IMR-90 (cell line): ENCODE measurements around the gene PLXNB1. TPM values are rescaled to one million over a fixed set of nuclear protein-coding genes. Genes with fewer than 3 reads are reported as not detected.

Source experiments
- ATAC-seq: fragments of 200-7000 bp; cut with Tn5 transposase; 2 replicates; pipeline ENCODE4 v1.9.1; 2020; ENCODE audit warnings: low read depth, mild to moderate bottlenecking, moderate library complexity
- BruUV-seq: library from RNA; stranded (reverse); fragments of 400-500 nt; replicated peaks from 2 replicates; lab custom pipeline; 2021; lab: Mats Ljungman, UMichigan
- CTCF ChIA-PET: fragments of 300-600 bp; formaldehyde crosslinking; extraction: SDS; loops from one replicate; lab custom pipeline; 2021; ENCODE audit warnings: antibody characterized with exemption; lab: Yijun Ruan, JAX
- POLR2A ChIA-PET: fragments of 300-600 bp; sonication (Branson Sonifier 250); formaldehyde crosslinking; loops from one replicate; lab custom pipeline; 2022; ENCODE audit warnings: antibody characterized with exemption; ENCODE audit not compliant: unreplicated experiment; lab: Charles Lee
- DNase-seq: peaks from one replicate; pipeline ENCODE4 v3.0.0; 2013
- H2AFZ ChIP-seq: replicated peaks from 2 replicates; pipeline ENCODE3; 2013; ENCODE audit warnings: low read length, mild to moderate bottlenecking; ENCODE audit not compliant: poor library complexity
- H2AK5ac ChIP-seq: 2 replicates; pipeline ENCODE4 v1.6.1; 2013; ENCODE audit warnings: low read depth, low read length, inconsistent platforms
- H2AK9ac ChIP-seq: replicated peaks from 2 replicates; pipeline ENCODE3; 2013; ENCODE audit warnings: mild to moderate bottlenecking, low read depth, low read length, moderate library complexity; ENCODE audit not compliant: poor library complexity
- H2BK120ac ChIP-seq: 2 replicates; pipeline ENCODE4 v1.6.1; 2013; ENCODE audit warnings: low read depth, low read length, inconsistent platforms
- H2BK15ac ChIP-seq: 3 replicates; pipeline ENCODE4 v1.6.1; 2013; ENCODE audit warnings: low read depth, low read length, inconsistent platforms
- H2BK20ac ChIP-seq: 2 replicates; pipeline ENCODE4 v1.6.1; 2013; ENCODE audit warnings: low read depth, mild to moderate bottlenecking, inconsistent platforms, low read length, moderate library complexity
- H2BK5ac ChIP-seq: 2 replicates; pipeline ENCODE4 v1.6.1; 2013; ENCODE audit warnings: mild to moderate bottlenecking, low read depth, low read length, inconsistent platforms; ENCODE audit not compliant: poor library complexity, severe bottlenecking
- H3K14ac ChIP-seq: replicated peaks from 2 replicates; pipeline ENCODE4 v1.6.1; 2013; ENCODE audit warnings: low read depth, low read length, inconsistent platforms
- H3K18ac ChIP-seq: 2 replicates; pipeline ENCODE4 v1.6.1; 2013; ENCODE audit warnings: low read depth, low read length, control low read depth
- H3K23ac ChIP-seq: 2 replicates; pipeline ENCODE4 v1.6.1; 2013; ENCODE audit warnings: low read depth, low read length, inconsistent platforms
- H3K27ac ChIP-seq: 2 replicates; pipeline ENCODE4 v1.5.1; 2013; ENCODE audit warnings: mild to moderate bottlenecking, control low read depth, low read length; ENCODE audit not compliant: insufficient read depth
- H3K27me3 ChIP-seq: 2 replicates; pipeline ENCODE4 v1.6.1; 2013; ENCODE audit warnings: low read length; ENCODE audit not compliant: control insufficient read depth, insufficient read depth
- H3K36me3 ChIP-seq: 2 replicates; pipeline ENCODE4 v1.6.1; 2013; ENCODE audit warnings: low read length, mixed read lengths; ENCODE audit not compliant: control insufficient read depth, insufficient read depth
- H3K4ac ChIP-seq: 2 replicates; pipeline ENCODE4 v1.6.1; 2013; ENCODE audit warnings: low read depth, low read length, inconsistent platforms
- H3K4me1 ChIP-seq: 2 replicates; pipeline ENCODE4 v1.6.1; 2013; ENCODE audit warnings: low read length, mixed read lengths; ENCODE audit not compliant: control insufficient read depth, insufficient read depth
- H3K4me2 ChIP-seq: 2 replicates; pipeline ENCODE4 v1.6.1; 2013; ENCODE audit warnings: low read depth, mild to moderate bottlenecking, control low read depth, low read length, moderate library complexity
- H3K4me3 ChIP-seq: 2 replicates; pipeline ENCODE4 v1.5.1; 2013; ENCODE audit warnings: low read depth, mild to moderate bottlenecking, control low read depth, low read length, moderate library complexity; ENCODE audit not compliant: insufficient read depth
- H3K56ac ChIP-seq: 2 replicates; pipeline ENCODE4 v1.6.1; 2013; ENCODE audit warnings: low read length, inconsistent platforms; ENCODE audit not compliant: insufficient read depth; ENCODE audit errors: extremely low read depth
- H3K79me1 ChIP-seq, 2 experiments: 2 replicates each; pipeline ENCODE4 v1.6.1; 2013; ENCODE audit warnings: low read length in 2 of 2, inconsistent platforms in 1 of 2, low read depth in 1 of 2
- H3K9ac ChIP-seq: 2 replicates; pipeline ENCODE4 v1.6.1; 2013; ENCODE audit warnings: low read depth, low read length, control low read depth
- H3K9me1 ChIP-seq: 2 replicates; pipeline ENCODE4 v1.6.1; 2013; ENCODE audit warnings: low read length, inconsistent platforms; ENCODE audit not compliant: insufficient read depth
- H3K9me3 ChIP-seq: 2 replicates; pipeline ENCODE4 v1.6.1; 2013; ENCODE audit warnings: low read length; ENCODE audit not compliant: control insufficient read depth, insufficient read depth
- H4K20me1 ChIP-seq: 2 replicates; pipeline ENCODE4 v1.6.1; 2013; ENCODE audit warnings: low read length, inconsistent platforms; ENCODE audit not compliant: insufficient read depth
- H4K5ac ChIP-seq: 2 replicates; pipeline ENCODE4 v1.6.1; 2013; ENCODE audit warnings: mild to moderate bottlenecking, low read depth, low read length, control low read depth
- H4K8ac ChIP-seq, 2 experiments: 2 replicates each; pipeline ENCODE4 v1.6.1; 2013; ENCODE audit warnings: low read depth in 2 of 2, low read length in 2 of 2, control low read depth in 1 of 2, inconsistent platforms in 1 of 2
- H4K91ac ChIP-seq: 2 replicates; pipeline ENCODE4 v1.6.1; 2013; ENCODE audit warnings: low read depth, low read length, inconsistent platforms; ENCODE audit not compliant: insufficient read depth
- BHLHE40 ChIP-seq: fragments of 150-350 bp; IDR thresholded peaks from 2 replicates; pipeline ENCODE4 v1.6.1; 2016; ENCODE audit warnings: mild to moderate bottlenecking, low read depth, low read length
- CEBPB ChIP-seq: IDR thresholded peaks from 2 replicates; pipeline ENCODE4 v1.6.1; 2012; ENCODE audit warnings: low read depth, low read length, improper control_type of control experiment
- CHD1 ChIP-seq: IDR thresholded peaks from 2 replicates; pipeline ENCODE4 v1.6.1; 2012; ENCODE audit warnings: low read depth, low read length, improper control_type of control experiment
- CTCF ChIP-seq: conservative IDR thresholded peaks from 2 replicates; pipeline ENCODE4 v1.5.1; 2012; ENCODE audit warnings: mild to moderate bottlenecking, low read depth, low read length, improper control_type of control experiment
- FOS ChIP-seq: fragments of 150-350 bp; IDR thresholded peaks from 2 replicates; pipeline ENCODE4 v1.6.1; 2016; ENCODE audit warnings: low read depth, low read length
- MXI1 ChIP-seq: IDR thresholded peaks from 2 replicates; pipeline ENCODE4 v1.6.1; 2012; ENCODE audit warnings: low read depth, mild to moderate bottlenecking, low read length, moderate library complexity, borderline replicate concordance
- NFE2L2 ChIP-seq: fragments of 150-350 bp; IDR thresholded peaks from 2 replicates; pipeline ENCODE4 v1.6.1; 2016; ENCODE audit warnings: low read depth, mild to moderate bottlenecking, low read length
- POLR2A ChIP-seq: IDR thresholded peaks from 2 replicates; pipeline ENCODE4 v1.6.1; 2012; ENCODE audit warnings: mild to moderate bottlenecking, low read depth, low read length
- RAD21 ChIP-seq: IDR thresholded peaks from 2 replicates; pipeline ENCODE4 v1.6.1; 2012; ENCODE audit warnings: low read length, improper control_type of control experiment
- RCOR1 ChIP-seq: IDR thresholded peaks from 2 replicates; pipeline ENCODE4 v1.6.1; 2012; ENCODE audit warnings: mild to moderate bottlenecking, low read length, improper control_type of control experiment; ENCODE audit not compliant: insufficient replicate concordance
- RFX5 ChIP-seq: IDR thresholded peaks from 2 replicates; pipeline ENCODE4 v1.8.0; 2012; ENCODE audit warnings: low read depth, mild to moderate bottlenecking, low read length, moderate library complexity
- WGBS, 2 experiments: methylation state at CpG; one replicate each; pipeline versions ENCODE4 v1.1.5 to v1.1.7; 2013; ENCODE audit warnings: missing lambda C conversion rate in 2 of 2; ENCODE audit not compliant: insufficient read length in 1 of 2; ENCODE audit errors: extremely low coverage in 2 of 2; 5-methylcytosine and 5-hydroxymethylcytosine counted together
- dilution Hi-C: fragments of 300-500 bp; cut with HindIII; formaldehyde crosslinking; loops from one replicate; pipeline ENCODE4 v1.14.3; 2018; ENCODE audit warnings: low sequenced_read_pairs; ENCODE audit not compliant: unreplicated experiment
- in situ Hi-C: fragments of 300-500 bp; cut with MboI; formaldehyde crosslinking; loops from 3 replicates; pipeline ENCODE4 v1.14.3; 2019; ENCODE audit warnings: low sequenced_read_pairs, inconsistent platforms, mixed read lengths
- intact Hi-C: fragments of 100-400 bp; cut with micrococcal nuclease; formaldehyde crosslinking; loops from 2 replicates; pipeline ENCODE4 v1.10.0; 2022
- polyA plus RNA-seq, 3 experiments: library from polyadenylated mRNA; depleted of rRNA; stranded (reverse); fragments of >200 nt; gene quantifications; 2 replicates each; pipeline ENCODE4 v1.2.3, GENCODE V29; 2012; ENCODE audit warnings: low replicate concordance in 1 of 3
- total RNA-seq: library from RNA; depleted of rRNA; stranded (reverse); fragments of >200 nt; gene quantifications from 2 replicates; pipeline ENCODE4 v1.2.3, GENCODE V29; 2012
- TF ChIP-seq, protein P1 (sequence below): fragments of 150-350 bp; IDR thresholded peaks from 2 replicates; pipeline ENCODE4 v1.6.1; 2016; ENCODE audit warnings: low read depth, mild to moderate bottlenecking, low read length, moderate library complexity, borderline replicate concordance
- TF ChIP-seq, protein P2 (sequence below): fragments of 150-350 bp; IDR thresholded peaks from 2 replicates; pipeline ENCODE4 v1.6.1; 2017; ENCODE audit warnings: mild to moderate bottlenecking, antibody characterized with exemption, low read length, low read depth

Gene PLXNB1
- total and polyA plus RNA-seq, 2 of the 4 experiments (the other 2 are of a cell fraction), result 5.2 to 25.3 TPM

- H3K56ac ChIP-seq, result no peak overlapping the region
- no peaks in the 10 kb centered on the region for H3K9me1 ChIP-seq
- no peak overlapping the region for H2AFZ ChIP-seq
- H2AK9ac ChIP-seq, result no peak overlapping the region
- TF ChIP-seq RCOR1 (no peak), CTCF (no peak), BHLHE40 (no peak), POLR2A (no peak), NFE2L2 (no peak), RFX5 (no peak), MXI1 (no peak), CHD1 (no peak), FOS (no peak), CEBPB (no peak), RAD21 (no peak)
- TF ChIP-seq, protein P1, sequence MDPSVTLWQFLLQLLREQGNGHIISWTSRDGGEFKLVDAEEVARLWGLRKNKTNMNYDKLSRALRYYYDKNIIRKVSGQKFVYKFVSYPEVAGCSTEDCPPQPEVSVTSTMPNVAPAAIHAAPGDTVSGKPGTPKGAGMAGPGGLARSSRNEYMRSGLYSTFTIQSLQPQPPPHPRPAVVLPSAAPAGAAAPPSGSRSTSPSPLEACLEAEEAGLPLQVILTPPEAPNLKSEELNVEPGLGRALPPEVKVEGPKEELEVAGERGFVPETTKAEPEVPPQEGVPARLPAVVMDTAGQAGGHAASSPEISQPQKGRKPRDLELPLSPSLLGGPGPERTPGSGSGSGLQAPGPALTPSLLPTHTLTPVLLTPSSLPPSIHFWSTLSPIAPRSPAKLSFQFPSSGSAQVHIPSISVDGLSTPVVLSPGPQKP, result no peak
- TF ChIP-seq, protein P2, sequence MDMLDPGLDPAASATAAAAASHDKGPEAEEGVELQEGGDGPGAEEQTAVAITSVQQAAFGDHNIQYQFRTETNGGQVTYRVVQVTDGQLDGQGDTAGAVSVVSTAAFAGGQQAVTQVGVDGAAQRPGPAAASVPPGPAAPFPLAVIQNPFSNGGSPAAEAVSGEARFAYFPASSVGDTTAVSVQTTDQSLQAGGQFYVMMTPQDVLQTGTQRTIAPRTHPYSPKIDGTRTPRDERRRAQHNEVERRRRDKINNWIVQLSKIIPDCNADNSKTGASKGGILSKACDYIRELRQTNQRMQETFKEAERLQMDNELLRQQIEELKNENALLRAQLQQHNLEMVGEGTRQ, result no peak
- H3K9ac ChIP-seq, result no peak overlapping the region
- intact Hi-C loops, result no loop called here
- no peak overlapping the region for H4K91ac ChIP-seq
- ChIA-PET CTCF (interaction anchor here (1.3 kb wide), 1 partner anchor 17 kb away, joined by 4 read pairs; no protein-coding TSS in a partner anchor), POLR2A (no interaction called here)
- H4K8ac ChIP-seq, result no peak overlapping the region
- H2BK15ac ChIP-seq, result no peak overlapping the region
- no peak overlapping the region for H3K4ac ChIP-seq
- H2BK20ac ChIP-seq, result no peak overlapping the region
- no peaks in the 10 kb centered on the region for H3K9me3 ChIP-seq
- no peak overlapping the region for H3K4me2 ChIP-seq
- no peak overlapping the region for H2BK5ac ChIP-seq
- H3K36me3 ChIP-seq, result peaks cover 44% of the 10 kb centered on the region
- dilution Hi-C loops, result no loop called here
- H4K5ac ChIP-seq, result no peak overlapping the region
- peaks cover 4 to 19% of the 10 kb centered on the region in 2 experiments; a peak in 3 of 4 replicates for H3K79me1 ChIP-seq
- H3K4me3 ChIP-seq, result no peak overlapping the region
- BruUV-seq, result no TSS peak
- no peak for ATAC-seq
- no peak for DNase-seq
- H3K23ac ChIP-seq, result no peak overlapping the region
- peaks cover 1% of the 10 kb centered on the region; the same call in 1 of the 2 replicates for H4K20me1 ChIP-seq
- no peaks in the 10 kb centered on the region for H3K27me3 ChIP-seq
- WGBS, 2 experiments, result 94% methylated on average over 8 of the region's 9 CpGs; no CpG with 5 or more reads in 1 of the 2 experiments
- H2AK5ac ChIP-seq, result no peak overlapping the region
- no peak overlapping the region for H3K18ac ChIP-seq
- no peak overlapping the region for H3K27ac ChIP-seq
- H3K14ac ChIP-seq, result no peak overlapping the region
- H3K4me1 ChIP-seq, result no peaks in the 10 kb centered on the region
- in situ Hi-C loops, result no loop called here
- H2BK120ac ChIP-seq, result no peak overlapping the region
These were observed 10.7 kb downstream of the PLXNB1 start for GRCh38 chr3:48419149-48419548.
